HG03575 (cell line): ENCODE data around the gene POLD4.

Source experiments
- ATAC-seq: cut with Tn5 transposase; IDR thresholded peaks from one replicate; pipeline ENCODE4 v1.9.1; 2021; ENCODE audit not compliant: unreplicated experiment, insufficient number of reproducible peaks, low FRiP score; ENCODE audit errors: extremely low read depth

POLD4 gene

DNA sequence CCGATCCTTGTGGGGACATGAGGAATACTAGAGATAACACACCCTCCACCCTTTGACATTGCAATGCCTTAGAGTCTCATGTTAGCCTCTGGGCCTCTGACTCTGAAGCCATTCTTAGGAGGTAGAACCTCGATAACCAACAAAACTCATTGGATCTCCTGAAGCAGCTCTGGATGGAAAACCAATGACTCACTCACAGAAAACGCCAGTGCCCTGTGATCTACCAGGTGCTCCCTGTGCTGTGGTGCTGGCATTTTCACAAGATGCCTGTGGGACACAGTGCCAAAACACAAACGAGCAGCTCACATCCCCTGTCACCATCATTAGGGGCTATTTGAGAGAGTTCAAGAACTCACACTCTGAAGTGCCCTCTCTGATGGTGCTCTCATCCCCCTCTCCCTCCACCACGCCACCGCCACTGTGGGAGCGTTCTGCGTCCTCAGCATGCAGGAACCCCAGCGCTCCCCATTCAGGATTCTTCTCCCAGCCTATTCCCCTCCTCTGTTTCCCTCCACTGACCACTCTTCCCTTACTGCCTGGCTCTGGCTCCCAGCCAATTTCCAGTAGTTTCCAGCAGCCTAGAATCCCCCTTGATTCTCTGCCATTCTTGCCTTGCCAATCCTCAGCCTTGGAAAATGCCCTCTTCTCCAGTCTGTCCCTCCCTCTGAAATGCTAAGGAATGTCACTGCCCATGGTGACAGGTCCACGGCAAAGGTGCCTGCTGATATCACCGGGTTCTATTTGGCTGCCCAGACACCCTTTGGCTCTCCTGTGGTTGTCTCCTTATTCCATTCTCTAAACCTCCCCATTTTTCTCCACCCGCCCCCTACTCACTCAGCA, 4.7 kb upstream of the POLD4 start:
- no peak for ATAC-seq

- ATAC-seq, result no peak
Measured at GRCh38 chr11:67356864-67357561, 3.7 kb upstream of the POLD4 start.

GRCh38 chr11:67356387-67356863, 3.1 kb upstream of the POLD4 start:
- no peak for ATAC-seq

DNA sequence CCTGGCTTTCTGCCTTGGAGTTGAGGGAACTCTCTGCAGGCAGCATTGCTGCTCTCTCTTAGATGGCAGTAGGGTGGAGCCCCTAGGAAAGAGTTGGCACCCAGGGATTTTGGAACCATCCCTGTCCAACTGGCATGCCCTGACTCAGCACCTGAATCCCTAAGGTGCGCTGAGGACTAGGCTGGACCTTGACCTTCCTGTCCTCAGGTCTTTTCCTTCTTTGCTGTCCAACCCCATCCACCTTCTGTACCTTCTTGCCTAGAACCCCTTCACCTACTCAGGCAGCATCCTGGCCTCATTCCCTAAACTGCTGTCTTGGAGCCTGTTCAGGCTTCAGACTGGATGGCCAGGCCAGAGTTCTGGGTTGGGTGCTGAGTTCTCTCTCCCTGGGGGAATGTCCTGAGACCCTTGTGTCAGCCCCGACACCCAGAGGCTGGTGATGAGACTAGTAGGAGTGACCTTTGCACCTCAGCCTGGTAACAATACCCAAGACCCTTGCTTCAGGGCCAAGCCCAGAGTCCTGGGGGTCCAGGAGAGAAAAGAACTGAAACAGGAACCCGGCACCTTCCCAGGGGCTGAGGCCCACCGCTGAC, 2.5 kb upstream of the POLD4 start:
- ATAC-seq, result no peak

GRCh38 chr11:67355023-67355793, 1.9 kb upstream of the POLD4 start:
- ATAC-seq, result no peak

- ATAC-seq, result no peak
Measured at GRCh38 chr11:67354075-67355022, 1.0 kb upstream of the POLD4 start.

DNA sequence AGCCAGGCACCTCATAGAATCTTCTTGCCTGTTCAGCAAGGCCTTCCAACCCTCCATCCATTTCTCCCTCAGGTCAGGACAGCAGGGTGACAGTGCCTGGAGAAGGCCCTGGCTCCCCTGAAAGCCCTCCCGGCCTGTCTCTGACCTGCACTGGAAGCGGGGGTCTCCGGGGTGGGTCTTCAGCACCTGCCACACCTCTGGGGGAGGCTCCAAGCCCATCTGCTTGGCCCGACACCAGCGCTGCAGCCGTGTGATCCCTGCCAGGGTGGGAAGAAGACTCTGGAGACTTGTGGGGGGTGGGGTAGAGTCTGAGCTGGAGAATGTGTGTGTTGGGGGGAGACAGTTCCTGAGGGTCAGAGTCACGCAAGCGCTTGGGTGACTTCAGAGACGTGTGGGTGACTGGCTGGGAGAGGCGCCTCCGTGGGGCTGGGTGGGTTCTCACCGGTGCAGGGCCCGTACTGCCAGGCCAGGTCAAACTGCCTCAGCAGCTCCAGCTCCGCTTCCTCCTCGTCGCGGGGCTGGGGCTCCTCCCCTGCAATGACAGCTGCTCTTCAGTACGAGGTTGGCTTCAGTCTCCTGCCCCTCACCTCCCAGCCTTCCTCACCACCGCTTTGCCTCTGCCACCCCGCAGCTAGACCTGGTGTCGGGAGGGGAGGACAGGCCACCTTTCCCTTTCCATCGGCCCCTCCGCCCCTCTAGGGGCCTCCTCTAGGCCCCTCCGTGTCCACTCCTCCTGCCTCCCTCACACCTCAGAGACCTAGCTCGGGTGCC, 615 bp downstream of the POLD4 start:
- no peak for ATAC-seq

- ATAC-seq, result no peak
Measured at GRCh38 chr11:67351275-67352005, 1.9 kb downstream of the POLD4 start.

GRCh38 chr11:67349928-67350465, 3.3 kb downstream of the POLD4 start:
- ATAC-seq, result no peak

- ATAC-seq, result no peak
Measured at GRCh38 chr11:67349457-67349856, 3.9 kb downstream of the POLD4 start.

GRCh38 chr11:67349036-67349435, 4.3 kb downstream of the POLD4 start:
- no peak for ATAC-seq

DNA sequence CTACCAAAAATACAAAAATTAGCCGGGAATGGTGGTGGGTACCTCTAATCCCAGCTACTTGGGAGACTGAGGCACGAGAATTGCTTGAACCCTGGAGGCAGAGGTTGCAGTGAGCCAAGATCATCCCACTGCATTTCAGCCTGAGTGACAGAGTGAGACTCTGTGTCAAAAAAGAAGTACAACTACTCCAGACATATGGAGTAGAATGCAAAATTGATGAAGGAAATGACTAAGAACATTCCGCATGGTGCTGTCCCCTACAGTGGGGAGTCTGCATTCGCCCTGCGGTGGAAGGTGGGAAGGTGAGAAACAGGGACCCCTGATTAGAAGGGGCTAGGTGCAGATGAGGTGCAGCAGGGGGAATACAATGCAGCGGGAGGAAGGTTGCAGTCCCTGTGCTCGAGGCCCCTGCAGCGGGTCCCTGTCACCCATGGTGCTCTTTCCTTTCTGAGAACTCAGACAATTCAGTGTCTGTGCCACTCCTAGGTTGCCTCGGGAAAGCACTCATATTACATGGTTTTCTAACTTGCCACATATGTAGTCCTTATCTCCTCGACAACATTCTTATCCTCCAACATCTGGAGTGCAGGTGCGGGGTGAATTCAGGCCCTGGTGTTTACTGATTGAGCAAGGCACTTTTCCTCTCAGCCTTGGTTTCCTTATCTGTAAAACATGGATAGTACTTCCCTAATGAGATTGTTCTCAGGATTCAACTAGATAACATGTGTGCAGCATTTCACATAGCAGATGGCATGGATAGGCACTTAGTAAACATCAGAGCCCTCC, 5.2 kb downstream of the POLD4 start:
- ATAC-seq, result no peak

DNA sequence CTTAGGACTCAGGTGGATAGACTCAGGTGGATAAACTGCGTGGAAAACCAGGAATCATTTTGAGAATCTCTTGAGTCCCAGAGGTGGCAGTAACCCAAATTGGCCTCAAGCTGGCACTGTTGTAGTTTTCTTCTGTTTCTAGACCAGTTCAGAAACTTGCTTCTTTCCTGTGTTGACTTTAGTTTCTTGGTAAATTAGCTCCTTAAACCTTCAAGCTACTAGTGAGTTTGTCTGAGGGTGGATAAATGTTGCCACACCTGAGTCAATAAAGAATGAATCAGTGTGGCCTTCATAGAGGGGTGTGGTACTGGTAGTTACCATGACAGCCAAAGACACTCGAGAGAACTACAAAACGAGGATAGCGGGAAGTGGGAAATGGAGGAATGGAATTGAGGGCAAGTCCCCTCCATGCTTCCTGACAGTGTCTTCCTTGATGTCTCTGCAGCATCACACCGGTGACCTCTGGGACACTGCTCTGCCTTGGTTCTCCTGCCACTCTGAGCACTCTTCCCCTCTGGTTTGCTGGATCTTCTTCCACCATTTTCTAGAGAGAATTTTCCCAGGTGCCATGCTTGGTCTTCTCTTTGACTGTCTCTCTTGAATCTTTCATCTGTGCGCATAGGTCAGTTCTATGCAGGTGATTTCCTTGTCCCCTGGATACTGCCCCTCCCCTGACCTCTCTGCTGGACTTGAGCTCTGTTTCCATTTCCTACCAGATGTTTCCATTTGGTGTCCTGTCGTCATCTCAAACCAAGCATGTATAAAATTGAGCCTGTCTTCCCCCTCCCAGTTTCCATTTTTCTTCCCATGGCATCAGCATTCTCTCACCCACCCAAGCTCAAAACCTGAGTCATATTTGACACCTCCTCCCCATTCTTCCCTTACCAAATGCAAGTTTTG, 7.2 kb downstream of the POLD4 start:
- no peak for ATAC-seq

GRCh38 chr11:67345247-67345919, 8.0 kb downstream of the POLD4 start:
- no peak for ATAC-seq
